H7 (cell line): ENCODE data around the gene PCDH9. TPM values are rescaled to one million over a fixed set of nuclear protein-coding genes. Genes with fewer than 3 reads are reported as not detected.

Source experiments
- DNase-seq: peaks from one replicate; pipeline ENCODE4 v3.0.0; 2012
- H3K27me3 ChIP-seq: 2 replicates; pipeline ENCODE4 v1.6.0; 2011; ENCODE audit warnings: mild to moderate bottlenecking, low read length; ENCODE audit not compliant: control insufficient read depth, insufficient read depth
- H3K36me3 ChIP-seq: replicated peaks from 2 replicates; pipeline ENCODE4 v1.5.1; 2011; ENCODE audit warnings: low read length; ENCODE audit not compliant: control insufficient read depth, insufficient read depth
- H3K4me3 ChIP-seq: 2 replicates; pipeline ENCODE4 v1.5.1; 2011; ENCODE audit warnings: low read depth, mild to moderate bottlenecking, control low read depth, low read length, moderate library complexity; ENCODE audit not compliant: insufficient read depth
- total RNA-seq: library from RNA; depleted of rRNA; stranded (reverse); fragments of >200 nt; shearing (Covaris generic); gene quantifications from 2 replicates; pipeline ENCODE4 v1.2.3, GENCODE V29; 2014

PCDH9 gene
- total RNA-seq, 1 experiment from 2014 or later: 0.14 TPM

GRCh38 chr13:66397133-66397532, 833.0 kb downstream of the PCDH9 start:
- Histone ChIP-seq H3K36me3 (no peaks in the 10 kb centered on the region), H3K27me3 (no peaks in the 10 kb centered on the region), H3K4me3 (no peak overlapping the region)
- DNase-seq: no peak

GRCh38 chr13:66391322-66391721, 838.8 kb downstream of the PCDH9 start:
- DNase-seq: no peak
- no peaks in the 10 kb centered on the region for H3K36me3 ChIP-seq
- no peaks in the 10 kb centered on the region for H3K27me3 ChIP-seq
- H3K4me3 ChIP-seq: no peak overlapping the region

DNA sequence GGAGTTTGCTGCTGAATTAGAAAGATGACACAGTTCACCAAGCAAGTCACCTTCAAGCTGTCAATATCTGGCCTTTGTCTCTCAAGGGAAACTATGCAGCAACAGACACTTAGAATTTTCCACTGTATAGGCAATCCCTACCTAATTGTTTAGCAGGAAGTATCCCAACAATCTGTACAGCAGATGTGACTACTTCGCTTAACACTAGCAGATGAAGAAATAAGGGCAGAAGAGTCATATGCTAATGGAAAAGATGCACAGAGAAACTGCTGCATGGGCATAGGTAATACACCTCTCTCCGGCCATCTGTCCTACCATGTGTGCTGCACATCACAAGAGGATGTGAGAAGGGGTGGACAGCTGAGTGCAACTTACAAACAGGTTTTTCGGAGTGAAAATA, 851.2 kb downstream of the PCDH9 start:
- no peaks in the 10 kb centered on the region for H3K36me3 ChIP-seq
- H3K27me3 ChIP-seq: no peaks in the 10 kb centered on the region
- DNase-seq: no peak
- no peak overlapping the region for H3K4me3 ChIP-seq

- Histone ChIP-seq H3K4me3 (no peak overlapping the region), H3K27me3 (no peaks in the 10 kb centered on the region), H3K36me3 (no peaks in the 10 kb centered on the region)
- no peak for DNase-seq
These were observed 852.6 kb downstream of the PCDH9 start for GRCh38 chr13:66377569-66377968.

DNA sequence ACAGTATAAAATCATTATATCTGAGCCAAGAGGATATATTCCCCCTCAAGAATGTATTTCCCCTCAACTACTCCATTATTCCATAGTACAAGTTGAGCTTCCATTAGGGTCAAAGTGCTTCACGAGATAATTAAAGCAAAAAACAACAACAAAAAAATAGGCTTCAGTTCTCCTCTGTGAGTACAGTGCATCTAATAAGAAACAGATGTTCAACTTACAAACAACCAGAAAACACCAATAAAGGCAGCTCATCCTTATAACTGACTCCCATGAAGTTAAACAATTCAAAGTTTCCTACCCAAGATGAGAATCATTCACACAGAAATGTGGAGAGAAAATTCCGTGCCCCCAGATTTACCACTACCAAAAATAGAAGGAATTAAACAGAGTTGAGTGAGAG, 854.4 kb downstream of the PCDH9 start:
- DNase-seq: no peak
- no peaks in the 10 kb centered on the region for H3K36me3 ChIP-seq
- no peak overlapping the region for H3K4me3 ChIP-seq
- H3K27me3 ChIP-seq: no peaks in the 10 kb centered on the region

DNA sequence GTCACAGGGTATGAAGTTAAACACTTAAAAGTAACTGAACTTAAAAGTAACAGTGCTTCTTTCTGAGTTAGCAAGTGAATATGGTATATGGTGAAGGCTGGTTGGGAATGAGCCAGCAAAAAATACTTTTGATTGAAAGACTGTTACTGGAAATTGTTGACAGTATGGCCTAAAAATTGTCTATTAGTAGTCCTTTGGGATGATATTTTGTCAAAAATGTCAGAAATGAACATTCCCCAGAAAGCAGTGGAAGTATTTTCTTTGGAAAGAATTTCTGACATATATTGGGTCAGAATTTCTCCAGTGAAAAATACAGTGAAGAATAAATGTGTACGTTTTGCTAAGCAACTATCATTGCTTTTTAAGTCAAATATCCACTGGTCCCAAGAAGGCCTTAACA, 860.5 kb downstream of the PCDH9 start:
- no peak overlapping the region for H3K4me3 ChIP-seq
- H3K27me3 ChIP-seq: no peaks in the 10 kb centered on the region
- DNase-seq: no peak
- no peaks in the 10 kb centered on the region for H3K36me3 ChIP-seq

DNA sequence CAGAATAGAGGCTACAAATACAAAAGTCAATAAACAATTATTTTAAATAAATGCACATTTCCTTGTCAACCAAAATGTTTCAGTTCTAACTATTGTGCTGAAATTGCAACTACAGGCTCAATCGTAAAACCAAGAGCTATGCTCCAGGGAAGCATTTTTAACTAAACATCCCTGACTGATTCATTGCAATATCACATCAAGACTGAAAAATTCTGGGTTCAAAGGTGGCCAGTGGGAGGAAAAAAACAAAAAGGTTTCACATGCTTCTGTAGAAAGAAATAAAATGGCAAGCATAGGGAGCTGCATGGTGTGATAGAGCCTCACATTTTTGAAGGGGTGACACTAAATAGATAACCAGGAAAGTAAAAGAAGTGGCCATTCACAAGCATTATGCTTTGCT, 862.8 kb downstream of the PCDH9 start:
- H3K36me3 ChIP-seq: no peaks in the 10 kb centered on the region
- no peak overlapping the region for H3K4me3 ChIP-seq
- no peak for DNase-seq
- no peaks in the 10 kb centered on the region for H3K27me3 ChIP-seq

DNA sequence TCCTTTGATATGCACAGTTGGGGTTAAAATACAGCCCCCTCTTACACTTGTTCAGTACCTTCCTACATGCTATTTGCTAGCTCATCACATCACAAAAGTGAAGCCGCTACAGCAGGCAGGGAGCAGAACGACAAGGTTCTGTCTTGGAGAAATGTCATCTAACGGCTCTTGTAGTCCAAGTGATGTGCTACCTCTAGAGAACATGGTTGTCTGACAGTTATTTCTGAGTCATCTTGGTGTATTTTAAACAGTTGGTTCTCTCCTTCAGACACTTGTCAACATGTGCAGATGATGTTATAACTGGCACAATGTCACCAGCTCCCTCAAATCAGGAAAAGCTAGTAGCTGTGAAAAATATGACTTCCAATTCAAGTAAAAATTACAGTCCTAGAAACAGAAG, 865.0 kb downstream of the PCDH9 start:
- Histone ChIP-seq H3K27me3 (no peaks in the 10 kb centered on the region), H3K4me3 (no peak overlapping the region), H3K36me3 (no peaks in the 10 kb centered on the region)
- DNase-seq: no peak

DNA sequence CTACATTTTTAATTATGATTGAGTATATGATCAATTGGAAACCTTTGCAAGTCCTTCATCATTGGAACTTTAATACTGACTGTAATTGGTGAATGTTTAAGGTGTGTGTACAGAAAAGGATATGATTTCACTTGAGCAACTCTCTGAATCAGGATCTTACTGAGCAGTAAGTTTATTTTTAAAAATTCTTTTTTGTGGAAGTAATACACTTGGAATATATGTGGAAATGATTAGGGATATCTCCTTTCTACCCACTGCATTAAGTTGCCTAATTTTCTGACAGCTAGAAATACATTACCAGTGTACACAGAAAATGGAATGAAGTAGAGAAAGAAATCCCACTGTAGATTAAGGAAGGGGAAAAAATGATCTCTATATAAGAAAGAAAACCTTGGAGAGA, 865.8 kb downstream of the PCDH9 start:
- Histone ChIP-seq H3K36me3 (no peaks in the 10 kb centered on the region), H3K4me3 (no peak overlapping the region), H3K27me3 (no peaks in the 10 kb centered on the region)
- no peak for DNase-seq

DNA sequence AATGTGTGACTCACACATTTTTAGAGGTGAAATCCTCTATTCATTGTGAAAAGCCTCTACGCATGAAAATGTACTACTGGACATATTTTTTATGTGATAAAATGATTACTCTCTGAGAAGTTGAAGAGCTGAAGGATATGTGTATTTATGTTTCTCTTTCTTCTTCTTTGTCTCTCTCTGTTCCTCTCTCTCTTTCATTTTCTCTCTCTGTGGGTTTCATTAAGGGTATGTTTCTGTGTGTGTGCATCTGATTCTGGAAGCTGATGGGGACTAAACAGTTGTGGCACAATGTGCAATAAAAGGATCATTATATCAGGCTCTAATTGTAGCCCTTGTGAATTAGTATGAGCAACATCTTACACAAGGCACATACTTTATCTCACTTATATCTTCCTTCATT, 867.7 kb downstream of the PCDH9 start:
- Histone ChIP-seq H3K4me3 (no peak overlapping the region), H3K27me3 (no peaks in the 10 kb centered on the region), H3K36me3 (no peaks in the 10 kb centered on the region)
- DNase-seq: no peak

GRCh38 chr13:66359910-66360552, 870.1 kb downstream of the PCDH9 start:
- H3K36me3 ChIP-seq: no peaks in the 10 kb centered on the region
- no peak for DNase-seq
- H3K4me3 ChIP-seq: no peak overlapping the region
- no peaks in the 10 kb centered on the region for H3K27me3 ChIP-seq

- no peak for DNase-seq
- Histone ChIP-seq H3K4me3 (no peak overlapping the region), H3K36me3 (no peaks in the 10 kb centered on the region), H3K27me3 (no peaks in the 10 kb centered on the region)
These were observed 870.7 kb downstream of the PCDH9 start for GRCh38 chr13:66359393-66359792.

GRCh38 chr13:66358564-66358963, 871.6 kb downstream of the PCDH9 start:
- no peaks in the 10 kb centered on the region for H3K27me3 ChIP-seq
- H3K36me3 ChIP-seq: no peaks in the 10 kb centered on the region
- no peak overlapping the region for H3K4me3 ChIP-seq
- no peak for DNase-seq

- Histone ChIP-seq H3K27me3 (no peaks in the 10 kb centered on the region), H3K36me3 (no peaks in the 10 kb centered on the region), H3K4me3 (no peak overlapping the region)
- no peak for DNase-seq
These were observed 872.7 kb downstream of the PCDH9 start for GRCh38 chr13:66357463-66357862.

- no peaks in the 10 kb centered on the region for H3K27me3 ChIP-seq
- no peaks in the 10 kb centered on the region for H3K36me3 ChIP-seq
- no peak overlapping the region for H3K4me3 ChIP-seq
- DNase-seq: no peak
These were observed 875.0 kb downstream of the PCDH9 start for GRCh38 chr13:66354879-66355751.
